Spleen (tissue), 7 donors: ENCODE results near the gene NPBWR2.

Source experiments
- POLR2A ChIP-seq, 3 donors: fragments of 450-650 bp; IDR thresholded peaks; one replicate each; pipeline ENCODE4 v1.5.1; 2017; ENCODE audit warnings: antibody characterized with exemption in 3 of 3, mild to moderate bottlenecking in 1 of 3
- TF ChIP-seq, protein P1 (sequence below), 11 experiments: fragments of 200-600 bp in 7 of 11; fragments of 450-650 bp in 4 of 11; sonication (generic) in 4 of 11; IDR thresholded peaks in 8 of 11; conservative IDR thresholded peaks in 3 of 11; 1 replicate in 7 of 11; 2 replicates in 4 of 11; pipeline versions ENCODE4 v1.4.0 to v1.8.0; 2016 to 2021; ENCODE audit warnings: antibody characterized with exemption in 11 of 11, inconsistent platforms in 4 of 11, mild to moderate bottlenecking in 1 of 11
- donor health status: DM: no; HTN: no; CAD: no; lungs with moderate emphysema.
- donor health status: DM: no; HTN: no; CAD: no.
- donor health status: DM: no; HTN: no; CAD: no.

DNA sequence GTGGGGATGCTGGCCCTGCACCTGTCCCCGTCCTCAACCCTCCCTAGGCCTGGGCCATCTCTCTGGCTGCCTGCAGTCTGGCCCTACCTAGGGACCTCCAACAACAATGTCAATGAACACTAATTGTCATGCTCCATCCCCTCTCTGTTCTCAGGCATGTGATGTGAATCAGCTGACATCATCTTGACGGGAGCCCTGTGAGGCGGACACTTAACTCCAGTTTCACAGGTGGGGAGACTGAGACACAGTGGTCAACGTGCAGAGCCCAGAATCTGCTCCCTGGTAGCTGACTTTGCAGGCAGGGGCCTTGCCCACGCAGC, 45.1 kb downstream of the NPBWR2 start:
- TF ChIP-seq POLR2A (IDR thresholded peaks at IDR 0.05): no peak
- TF ChIP-seq, protein P1, sequence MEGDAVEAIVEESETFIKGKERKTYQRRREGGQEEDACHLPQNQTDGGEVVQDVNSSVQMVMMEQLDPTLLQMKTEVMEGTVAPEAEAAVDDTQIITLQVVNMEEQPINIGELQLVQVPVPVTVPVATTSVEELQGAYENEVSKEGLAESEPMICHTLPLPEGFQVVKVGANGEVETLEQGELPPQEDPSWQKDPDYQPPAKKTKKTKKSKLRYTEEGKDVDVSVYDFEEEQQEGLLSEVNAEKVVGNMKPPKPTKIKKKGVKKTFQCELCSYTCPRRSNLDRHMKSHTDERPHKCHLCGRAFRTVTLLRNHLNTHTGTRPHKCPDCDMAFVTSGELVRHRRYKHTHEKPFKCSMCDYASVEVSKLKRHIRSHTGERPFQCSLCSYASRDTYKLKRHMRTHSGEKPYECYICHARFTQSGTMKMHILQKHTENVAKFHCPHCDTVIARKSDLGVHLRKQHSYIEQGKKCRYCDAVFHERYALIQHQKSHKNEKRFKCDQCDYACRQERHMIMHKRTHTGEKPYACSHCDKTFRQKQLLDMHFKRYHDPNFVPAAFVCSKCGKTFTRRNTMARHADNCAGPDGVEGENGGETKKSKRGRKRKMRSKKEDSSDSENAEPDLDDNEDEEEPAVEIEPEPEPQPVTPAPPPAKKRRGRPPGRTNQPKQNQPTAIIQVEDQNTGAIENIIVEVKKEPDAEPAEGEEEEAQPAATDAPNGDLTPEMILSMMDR (IDR thresholded peaks at IDR 0.05 in 8 of 11, conservative IDR thresholded peaks at IDR 0.05 in 3 of 11): no peak
